GM18517 (cell line): ENCODE data around the gene FGB.

Experiments
- ATAC-seq: cut with Tn5 transposase; IDR thresholded peaks from one replicate; pipeline ENCODE4 v1.9.1; 2021; ENCODE audit warnings: mild to moderate bottlenecking, moderate library complexity; ENCODE audit not compliant: unreplicated experiment

Gene FGB

GRCh38 chr4:154617820-154618317 lies 55.1 kb downstream of the FGB start:
- no peak for ATAC-seq

GRCh38 chr4:154618708-154619315 lies 56.0 kb downstream of the FGB start:
- peak; percentile 73 for ATAC-seq

DNA sequence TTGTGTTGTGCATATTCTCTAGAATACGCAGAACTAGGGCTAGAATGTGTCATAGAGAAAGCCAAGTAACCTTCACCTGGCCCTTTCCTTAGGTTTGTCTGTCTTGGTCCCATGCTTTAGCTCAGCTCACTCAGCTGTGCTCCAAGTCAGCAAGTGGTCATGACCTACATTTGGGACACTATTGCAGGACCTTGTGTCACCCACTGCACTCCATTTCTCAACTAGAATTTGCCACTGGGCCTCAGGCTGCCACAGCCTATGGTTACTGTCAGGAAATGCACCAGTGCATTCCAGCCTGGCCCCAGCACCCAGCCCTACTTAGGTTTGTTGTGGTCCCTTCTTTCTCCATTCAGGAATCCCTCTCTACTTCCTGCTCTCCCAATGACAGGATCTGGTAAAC lies 57.3 kb downstream of the FGB start:
- no peak for ATAC-seq
